GM18907 (cell line): ENCODE data around the gene MED12.
A peak's percentile ranks its signal among the peaks of the same experiment; 100 is the strongest.
"Not testable (repeated sequence)": the region's sequence is repeated elsewhere in the genome, so short reads cannot be mapped to it uniquely, and the experiment has no call there.

ENCODE experiments used
- ATAC-seq: cut with Tn5 transposase; IDR thresholded peaks from one replicate; pipeline ENCODE4 v1.9.1; 2021; ENCODE audit warnings: mild to moderate bottlenecking, moderate library complexity; ENCODE audit not compliant: unreplicated experiment

MED12 gene

GRCh38 chrX:71160475-71160874, 42.1 kb downstream of the MED12 start:
- ATAC-seq, result no peak

GRCh38 chrX:71162981-71163380, 44.6 kb downstream of the MED12 start:
- no peak for ATAC-seq

GRCh38 chrX:71164071-71164470, 45.7 kb downstream of the MED12 start:
- no peak for ATAC-seq

GRCh38 chrX:71166461-71166860, 48.1 kb downstream of the MED12 start:
- ATAC-seq, result no peak

GRCh38 chrX:71167031-71167781, 48.8 kb downstream of the MED12 start:
- ATAC-seq, result no peak

- ATAC-seq, result no peak
Measured at GRCh38 chrX:71168134-71168533, 49.7 kb downstream of the MED12 start.

- ATAC-seq, result no peak
Measured at GRCh38 chrX:71169586-71169985, 51.2 kb downstream of the MED12 start.

- no peak for ATAC-seq
Measured at GRCh38 chrX:71170660-71171059, 52.3 kb downstream of the MED12 start.

GRCh38 chrX:71171110-71171801, 52.9 kb downstream of the MED12 start:
- no peak for ATAC-seq

GRCh38 chrX:71173440-71173839, 55.0 kb downstream of the MED12 start:
- ATAC-seq, result no peak

GRCh38 chrX:71174795-71175194, 56.4 kb downstream of the MED12 start:
- ATAC-seq, result no peak

- ATAC-seq, result no peak
Measured at GRCh38 chrX:71175531-71175930, 57.1 kb downstream of the MED12 start.

GRCh38 chrX:71177327-71177726, 58.9 kb downstream of the MED12 start:
- no peak for ATAC-seq

- ATAC-seq, result no peak
Measured at GRCh38 chrX:71178908-71179307, 60.5 kb downstream of the MED12 start.

GRCh38 chrX:71180579-71181265, 62.3 kb downstream of the MED12 start:
- not testable (repeated sequence) for ATAC-seq

- peak; percentile 48 for ATAC-seq
Measured at GRCh38 chrX:71181558-71181909, 63.1 kb downstream of the MED12 start.

- ATAC-seq, result peak; percentile 86
Measured at GRCh38 chrX:71181910-71182799, 63.8 kb downstream of the MED12 start.

- no peak for ATAC-seq
Measured at GRCh38 chrX:71182871-71183270, 64.5 kb downstream of the MED12 start.

- no peak for ATAC-seq
Measured at GRCh38 chrX:71183341-71183740, 64.9 kb downstream of the MED12 start.

GRCh38 chrX:71184092-71184491, 65.7 kb downstream of the MED12 start:
- no peak for ATAC-seq
